ENCODE measurements around the gene MACROD1. TPM values are rescaled to one million over a fixed set of nuclear protein-coding genes. Genes with fewer than 3 reads are reported as not detected.

Gene MACROD1
- polyA plus RNA-seq, 1 donor (not counting 4 experiments of a cell fraction or from before 2014, with no cell fraction given): 4.6 TPM

- dilution Hi-C loops (cut with MboI; ENCODE audit: extremely low pct_ligation_motif_present, low sequenced_read_pairs): no loop called here
- no peak for TF ChIP-seq CTCF (optimal IDR thresholded peaks at IDR 0.05 in 1 of 3, IDR thresholded peaks at IDR 0.05 in 1 of 3, conservative IDR thresholded peaks at IDR 0.05 in 1 of 3; ENCODE audit: extremely low read depth in 1 of 3, insufficient read depth in 2 of 3, low read length in 3 of 3)
- TF ChIP-seq EZH2 (IDR thresholded peaks at IDR 0.05; ENCODE audit: low read length): no peak
- Histone ChIP-seq H3K9me3 (ENCODE audit: control insufficient read depth, low read depth, low read length) (no peaks in the 10 kb centered on the region), H3K36me3 (ENCODE audit: control insufficient read depth in 2 of 2, extremely low read depth in 1 of 2, insufficient read depth in 2 of 2, low read length in 2 of 2) (no peaks in the 10 kb centered on the region), H3K4me2 (ENCODE audit: control insufficient read depth, extremely low read depth, insufficient read depth, low read depth, low read length) (no peak overlapping the region), H3K27ac (ENCODE audit: control insufficient read depth, insufficient read depth, low read length) (no peak overlapping the region), H3K9me1 (ENCODE audit: control insufficient read depth, extremely low read depth, insufficient read depth, low read length) (no peaks in the 10 kb centered on the region), H3K9ac (ENCODE audit: control insufficient read depth, extremely low read depth, insufficient read depth, low read length) (no peak overlapping the region), H3K27me3 (ENCODE audit: control insufficient read depth, extremely low read depth, insufficient read depth, low read length) (peaks cover 33% of the 10 kb centered on the region), H2AFZ (ENCODE audit: control insufficient read depth, low read length) (no peak overlapping the region), H3K4me3 (ENCODE audit: control insufficient read depth in 2 of 3, extremely low read depth in 1 of 3, insufficient read depth in 2 of 3, low read depth in 1 of 3, low read length in 3 of 3) (no peak overlapping the region), H3K79me2 (ENCODE audit: control insufficient read depth, insufficient read depth, low read length) (no peaks in the 10 kb centered on the region), H3K4me1 (ENCODE audit: control insufficient read depth, extremely low read depth, insufficient read depth, low read length) (peaks cover 5% of the 10 kb centered on the region), H4K20me1 (ENCODE audit: control insufficient read depth, extremely low read depth, insufficient read depth, low read length) (peaks cover 3% of the 10 kb centered on the region)
- no peak for FAIRE-seq
- no peak for DNase-seq (ENCODE audit: low read depth, low spot score)
Measured at GRCh38 chr11:64086258-64087123, 79.4 kb downstream of the MACROD1 start.

GRCh38 chr11:64085906-64086257 is 80.0 kb downstream of the MACROD1 start:
- no peaks in the 10 kb centered on the region for H3K36me3 ChIP-seq (ENCODE audit: control insufficient read depth in 2 of 2, extremely low read depth in 1 of 2, insufficient read depth in 2 of 2, low read length in 2 of 2)
- H4K20me1 ChIP-seq (ENCODE audit: control insufficient read depth, extremely low read depth, insufficient read depth, low read length): peaks cover 3% of the 10 kb centered on the region
- no peak overlapping the region for H3K4me3 ChIP-seq (ENCODE audit: control insufficient read depth in 2 of 3, extremely low read depth in 1 of 3, insufficient read depth in 2 of 3, low read depth in 1 of 3, low read length in 3 of 3)
- H3K27me3 ChIP-seq (ENCODE audit: control insufficient read depth, extremely low read depth, insufficient read depth, low read length): peaks cover 33% of the 10 kb centered on the region
- H3K4me1 ChIP-seq (ENCODE audit: control insufficient read depth, extremely low read depth, insufficient read depth, low read length): peaks cover 5% of the 10 kb centered on the region
- H3K9me1 ChIP-seq (ENCODE audit: control insufficient read depth, extremely low read depth, insufficient read depth, low read length): no peaks in the 10 kb centered on the region
- TF ChIP-seq EZH2 (IDR thresholded peaks at IDR 0.05; ENCODE audit: low read length) (no peak), CTCF (optimal IDR thresholded peaks at IDR 0.05 in 1 of 3, IDR thresholded peaks at IDR 0.05 in 1 of 3, conservative IDR thresholded peaks at IDR 0.05 in 1 of 3; ENCODE audit: extremely low read depth in 1 of 3, insufficient read depth in 2 of 3, low read length in 3 of 3) (no peak)
- no peak overlapping the region for H2AFZ ChIP-seq (ENCODE audit: control insufficient read depth, low read length)
- H3K9me3 ChIP-seq (ENCODE audit: control insufficient read depth, low read depth, low read length): no peaks in the 10 kb centered on the region
- no peaks in the 10 kb centered on the region for H3K79me2 ChIP-seq (ENCODE audit: control insufficient read depth, insufficient read depth, low read length)
- no peak overlapping the region for H3K9ac ChIP-seq (ENCODE audit: control insufficient read depth, extremely low read depth, insufficient read depth, low read length)
- DNase-seq (ENCODE audit: low read depth, low spot score) (no peak), FAIRE-seq (no peak)
- H3K27ac ChIP-seq (ENCODE audit: control insufficient read depth, insufficient read depth, low read length): no peak overlapping the region
- dilution Hi-C loops (cut with MboI; ENCODE audit: extremely low pct_ligation_motif_present, low sequenced_read_pairs): no loop called here
- H3K4me2 ChIP-seq (ENCODE audit: control insufficient read depth, extremely low read depth, insufficient read depth, low read depth, low read length): no peak overlapping the region

All from keratinocyte (primary cell).